Activated naive CD4-positive, alpha-beta T cell treated with anti-CD3 and anti-CD28 coated beads, Interleukin-2, amount 50 U/mL, for 72 hours (primary cell): ENCODE measurements around the gene EIF2B2. TPM values are rescaled to one million over a fixed set of nuclear protein-coding genes. Genes with fewer than 3 reads are reported as not detected.
"Not testable (repeated sequence)": the region's sequence is repeated elsewhere in the genome, so short reads cannot be mapped to it uniquely, and the experiment has no call there.

Experiments used
- ATAC-seq, 2 donors: fragments of 150-1000 bp; cut with Tn5 transposase; 2 replicates each; pipeline ENCODE4 v1.10.0; 2021; ENCODE audit warnings: mild to moderate bottlenecking in 2 of 2, moderate library complexity in 2 of 2
- DNase-seq, 2 donors: peaks; one replicate each; pipeline ENCODE4 v3.0.0; 2021 to 2022; ENCODE audit warnings: low spot score in 2 of 2
- H3K27ac Mint-ChIP-seq, 2 donors: one replicate each; pipeline ENCODE4 v1.8.0; 2022; ENCODE audit warnings: mild to moderate bottlenecking in 2 of 2, mixed read lengths in 2 of 2
- H3K36me3 Mint-ChIP-seq, 2 donors: one replicate each; pipeline ENCODE4 v1.8.0; 2022; ENCODE audit warnings: mixed read lengths in 2 of 2
- H3K9me3 Mint-ChIP-seq, 2 donors: one replicate each; pipeline ENCODE4 v1.8.0; 2022; ENCODE audit warnings: mixed read lengths in 2 of 2
- total RNA-seq, 2 donors: library from RNA; stranded (reverse); gene quantifications; one replicate each; pipeline ENCODE4 v1.2.3, GENCODE V29; 2022

The EIF2B2 gene
- total RNA-seq, 2 donors from 2014 or later = 40.1 to 63.7 TPM

DNA sequence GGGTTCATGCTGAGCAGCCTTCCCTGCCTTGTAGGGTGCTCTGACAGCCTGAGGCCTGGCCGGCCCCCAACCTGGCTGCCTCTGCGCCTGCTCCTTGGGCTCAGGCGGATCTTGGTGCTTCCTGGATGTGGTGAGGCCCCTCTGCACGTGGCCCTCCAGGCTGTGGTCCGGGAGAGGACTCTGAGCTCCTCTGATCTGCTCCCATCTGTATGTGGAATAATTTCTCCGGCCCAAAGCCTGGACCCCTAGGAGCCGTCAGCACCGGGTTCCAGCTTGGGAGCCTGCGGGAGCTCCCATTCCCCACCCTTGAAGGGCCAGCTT lies 21.3 kb upstream of the EIF2B2 start:
- no peaks in the 10 kb centered on the region for H3K9me3 Mint-ChIP-seq
- peak overlapping the region in 1 of 2 donors; percentile 44 for H3K27ac Mint-ChIP-seq
- DNase-seq (no peak), ATAC-seq (no peak)
- H3K36me3 Mint-ChIP-seq = no peaks in the 10 kb centered on the region

DNA sequence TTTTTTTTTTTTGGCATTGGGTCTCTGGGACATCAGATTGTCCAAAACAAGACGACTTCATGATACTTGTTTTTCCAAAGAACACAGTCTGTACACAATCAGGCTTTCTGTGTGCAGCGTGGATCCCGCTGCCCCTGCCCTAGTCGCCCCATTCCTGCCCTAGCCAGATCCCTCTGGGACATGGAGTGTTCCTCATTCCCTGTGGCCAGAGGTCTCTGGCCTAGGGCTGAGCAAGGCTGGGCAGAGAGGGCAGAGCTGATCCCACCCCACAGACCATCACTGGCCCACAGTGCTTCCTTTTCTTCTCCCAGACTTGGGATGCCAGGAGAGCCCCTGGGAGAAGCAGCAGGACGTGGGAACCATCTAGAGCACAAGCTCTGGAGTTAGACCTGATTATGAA lies 20.9 kb upstream of the EIF2B2 start:
- no peaks in the 10 kb centered on the region for H3K36me3 Mint-ChIP-seq
- ATAC-seq = no peak
- no peaks in the 10 kb centered on the region for H3K9me3 Mint-ChIP-seq
- peak overlapping the region in 1 of 2 donors; percentile 44 for H3K27ac Mint-ChIP-seq
- DNase-seq = no peak

DNA sequence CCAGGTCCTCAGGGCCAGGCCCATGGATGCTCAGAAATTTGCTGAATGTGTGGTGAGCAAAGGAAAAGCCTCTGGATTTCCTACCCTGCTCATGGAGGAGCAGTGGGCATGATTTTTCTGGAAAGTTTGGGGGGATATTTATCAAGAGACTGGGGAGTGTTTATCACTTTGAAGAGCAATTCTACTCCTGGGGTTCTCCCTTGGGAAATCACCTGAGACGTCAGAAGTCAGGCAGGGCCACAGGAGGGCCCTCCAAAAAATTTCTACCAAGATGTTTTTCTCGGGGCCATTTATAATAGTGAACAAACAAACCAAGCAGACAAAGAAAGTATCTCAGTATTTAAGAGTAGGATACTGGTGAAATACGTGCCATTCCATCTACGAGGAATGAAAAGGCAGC lies 20.1 kb upstream of the EIF2B2 start:
- Mint-ChIP-seq H3K27ac (peak overlapping the region in 1 of 2 donors; percentile 73), H3K36me3 (no peaks in the 10 kb centered on the region), H3K9me3 (no peaks in the 10 kb centered on the region)
- ATAC-seq (no peak), DNase-seq (no peak)

DNA sequence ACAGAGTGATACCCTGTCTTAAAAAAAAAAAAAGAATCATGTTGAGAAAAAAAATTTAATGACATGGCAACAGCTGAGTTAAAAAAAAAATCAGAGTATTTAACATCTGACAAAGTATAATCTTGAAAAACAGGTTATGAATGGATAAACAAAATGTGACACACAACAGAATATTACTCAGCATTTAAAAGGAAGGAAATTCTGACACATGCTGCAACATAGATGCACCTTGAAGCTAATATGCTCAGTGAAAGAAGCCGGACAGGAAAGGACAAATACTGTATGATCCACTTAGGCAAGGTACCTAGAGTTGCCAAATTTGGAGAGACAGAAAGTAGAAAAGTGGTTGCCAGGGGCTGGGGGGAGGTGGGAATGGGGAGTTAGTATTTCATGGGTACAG lies 19.4 kb upstream of the EIF2B2 start:
- no peaks in the 10 kb centered on the region for H3K9me3 Mint-ChIP-seq
- peak overlapping the region in 1 of 2 donors; percentile 79 for H3K27ac Mint-ChIP-seq
- no peaks in the 10 kb centered on the region for H3K36me3 Mint-ChIP-seq
- DNase-seq (no peak), ATAC-seq (no peak)

DNA sequence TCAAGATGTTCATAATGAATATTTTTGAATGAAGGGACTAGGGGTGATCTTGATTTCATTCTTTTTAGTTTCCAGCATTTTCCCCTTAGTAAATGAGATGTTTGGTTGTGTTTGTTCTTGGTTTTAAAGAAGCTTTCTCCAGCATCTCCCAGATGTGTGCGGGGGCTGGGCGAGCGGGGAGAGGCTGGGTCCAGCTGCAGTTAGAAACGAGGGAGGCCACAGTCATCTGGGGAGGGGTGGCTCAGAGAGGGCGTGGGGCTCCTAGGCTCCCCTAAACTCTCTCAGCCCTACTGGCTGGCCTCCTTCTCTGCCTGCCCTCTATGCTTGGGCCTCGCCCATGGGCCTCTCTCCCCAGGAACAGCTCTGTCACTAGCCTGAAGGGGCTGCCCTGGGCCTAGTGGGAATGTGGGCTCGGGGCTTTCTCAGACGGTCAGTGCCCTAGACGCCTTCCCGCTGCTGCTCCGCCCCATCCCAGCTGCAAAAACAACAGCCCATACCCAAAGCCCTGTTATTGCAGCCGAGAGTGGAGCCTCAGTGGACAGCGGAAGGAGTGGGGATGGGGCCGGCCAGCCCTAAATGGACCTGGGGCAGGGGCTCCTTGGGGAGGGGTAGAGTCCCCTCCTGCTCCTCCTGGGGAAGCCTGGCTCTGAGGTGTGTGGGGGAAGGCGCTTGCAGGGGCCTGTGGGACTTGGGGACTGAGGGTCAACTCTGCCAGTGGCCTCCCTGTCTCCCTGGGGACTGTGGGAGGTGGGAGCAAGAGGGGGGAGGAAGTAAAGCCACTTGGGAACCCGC lies 18.3 kb upstream of the EIF2B2 start:
- H3K36me3 Mint-ChIP-seq = no peaks in the 10 kb centered on the region
- H3K27ac Mint-ChIP-seq = no peak overlapping the region
- DNase-seq (no peak), ATAC-seq (no peak)
- H3K9me3 Mint-ChIP-seq = no peaks in the 10 kb centered on the region

DNA sequence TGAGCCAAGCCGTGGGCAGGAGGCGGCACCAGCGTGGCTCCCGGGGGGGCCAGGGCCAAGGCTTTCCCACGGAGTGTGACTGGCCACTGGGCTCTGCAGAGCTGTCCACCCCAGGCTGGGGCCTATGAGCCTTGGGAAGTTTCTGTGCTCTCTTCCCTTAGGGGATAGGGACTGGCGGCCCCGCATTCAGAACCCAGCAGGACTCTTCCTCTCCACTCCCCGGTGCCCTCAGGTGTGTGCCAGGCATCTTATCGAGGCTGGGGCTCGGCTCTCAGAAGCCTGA lies 17.8 kb upstream of the EIF2B2 start:
- H3K27ac Mint-ChIP-seq = no peak overlapping the region
- no peaks in the 10 kb centered on the region for H3K36me3 Mint-ChIP-seq
- DNase-seq (no peak), ATAC-seq (no peak)
- H3K9me3 Mint-ChIP-seq = no peaks in the 10 kb centered on the region

DNA sequence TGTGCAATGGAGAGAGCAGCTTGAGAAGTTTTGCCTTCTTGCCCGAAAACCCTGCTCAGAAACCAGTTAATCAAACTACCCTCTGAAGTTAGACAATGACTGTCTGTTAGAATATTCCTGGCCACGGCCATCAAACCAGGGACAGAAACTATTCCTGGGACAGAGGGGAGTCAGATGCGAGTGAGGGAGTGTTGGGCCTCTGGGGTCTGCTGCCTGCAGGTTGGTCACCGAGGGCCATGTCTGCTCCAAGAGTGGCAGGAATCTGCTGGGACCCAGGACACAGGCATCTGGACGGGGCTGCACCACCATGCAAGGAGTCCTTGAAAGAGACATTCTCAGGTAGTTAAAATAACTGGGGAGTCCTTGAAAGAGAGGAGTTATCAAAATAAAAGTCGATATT lies 16.9 kb upstream of the EIF2B2 start:
- H3K27ac Mint-ChIP-seq = no peak overlapping the region
- DNase-seq (no peak), ATAC-seq (no peak)
- H3K36me3 Mint-ChIP-seq = no peaks in the 10 kb centered on the region
- no peaks in the 10 kb centered on the region for H3K9me3 Mint-ChIP-seq

DNA sequence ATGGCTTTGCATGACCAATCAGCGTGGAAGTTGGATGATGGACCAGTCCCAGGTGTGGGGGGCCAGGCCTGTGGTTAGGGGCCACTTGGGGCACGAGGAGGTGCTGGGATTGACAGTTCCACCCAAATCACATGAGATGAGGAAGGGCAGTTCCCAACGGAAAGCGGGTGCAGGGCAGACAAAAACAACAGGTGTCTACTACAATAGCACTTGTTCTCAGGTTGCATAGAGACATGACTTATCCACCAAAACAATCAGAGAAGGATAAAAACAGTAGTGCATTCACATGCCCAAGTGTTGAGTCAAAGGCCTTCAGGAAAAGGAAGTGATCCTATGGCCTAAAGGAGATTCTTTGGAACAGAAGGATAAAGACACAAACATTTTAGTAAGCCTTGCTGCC lies 14.6 kb upstream of the EIF2B2 start:
- DNase-seq (no peak), ATAC-seq (no peak)
- no peaks in the 10 kb centered on the region for H3K36me3 Mint-ChIP-seq
- no peak overlapping the region for H3K27ac Mint-ChIP-seq
- H3K9me3 Mint-ChIP-seq = no peaks in the 10 kb centered on the region

DNA sequence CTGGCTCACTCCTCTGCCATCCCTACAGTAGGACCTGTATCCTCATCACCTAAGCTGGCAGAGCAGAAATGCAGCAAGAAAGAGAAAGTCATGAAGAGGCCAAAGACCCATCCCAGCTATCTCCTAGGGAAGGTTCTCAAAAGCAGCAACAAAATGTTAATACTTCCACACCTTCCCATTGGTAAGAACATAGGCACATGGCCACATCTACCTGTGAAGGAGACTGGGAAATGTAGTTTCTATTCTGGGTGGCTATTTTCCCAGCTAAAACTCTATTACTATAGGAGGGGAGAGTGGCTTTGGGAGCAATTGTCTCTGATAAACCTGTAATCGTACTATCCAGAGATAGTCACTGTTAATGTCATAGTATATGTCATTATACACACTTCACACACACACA lies 13.7 kb upstream of the EIF2B2 start:
- no peaks in the 10 kb centered on the region for H3K9me3 Mint-ChIP-seq
- DNase-seq = no peak
- H3K36me3 Mint-ChIP-seq = no peaks in the 10 kb centered on the region
- no peak for ATAC-seq
- H3K27ac Mint-ChIP-seq = no peak overlapping the region

DNA sequence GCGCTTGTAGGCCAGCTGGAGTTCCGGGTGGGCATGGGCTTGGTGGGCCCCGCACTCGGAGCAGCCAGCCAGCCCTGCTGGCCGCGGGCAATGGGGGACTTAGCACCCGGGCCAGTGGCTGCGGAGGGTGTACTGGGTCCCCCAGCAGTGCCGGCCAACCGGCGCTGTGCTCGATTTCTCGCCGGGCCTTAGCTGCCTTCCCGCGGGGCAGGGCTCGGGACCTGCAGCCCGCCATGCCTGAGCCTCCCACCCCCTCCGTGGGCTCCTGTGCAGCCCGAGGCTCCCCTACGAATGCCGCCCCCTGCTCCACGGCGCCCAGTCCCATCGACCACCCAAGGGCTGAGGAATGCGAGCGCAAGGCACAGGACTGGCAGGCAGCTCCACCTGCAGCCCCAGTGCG lies 8.5 kb upstream of the EIF2B2 start:
- not testable (repeated sequence) for H3K36me3 Mint-ChIP-seq, H3K27ac Mint-ChIP-seq

DNA sequence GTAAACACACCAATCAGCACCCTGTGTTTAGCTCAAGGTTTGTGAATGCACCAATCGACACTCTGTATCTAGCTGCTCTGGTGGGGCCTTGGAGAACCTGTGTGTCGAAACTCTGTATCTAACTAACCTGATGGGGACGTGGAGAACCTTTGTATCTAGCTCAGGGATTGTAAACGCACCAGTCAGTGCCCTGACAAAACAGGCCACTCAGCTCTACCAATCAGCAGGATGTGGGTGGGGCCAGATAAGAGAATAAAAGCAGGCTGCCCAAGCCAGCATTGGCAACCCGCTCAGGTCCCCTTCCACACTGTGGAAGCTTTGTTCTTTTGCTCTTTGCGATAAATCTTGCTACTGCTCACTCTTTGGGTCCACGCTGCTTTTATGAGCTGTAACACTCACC lies 6.9 kb upstream of the EIF2B2 start:
- not testable (repeated sequence) for H3K36me3 Mint-ChIP-seq, H3K27ac Mint-ChIP-seq, H3K9me3 Mint-ChIP-seq, DNase-seq, ATAC-seq

More for the DNA sequence above, 8.5 kb upstream of the EIF2B2 start:
- not testable (repeated sequence) for DNase-seq, H3K9me3 Mint-ChIP-seq, ATAC-seq

DNA sequence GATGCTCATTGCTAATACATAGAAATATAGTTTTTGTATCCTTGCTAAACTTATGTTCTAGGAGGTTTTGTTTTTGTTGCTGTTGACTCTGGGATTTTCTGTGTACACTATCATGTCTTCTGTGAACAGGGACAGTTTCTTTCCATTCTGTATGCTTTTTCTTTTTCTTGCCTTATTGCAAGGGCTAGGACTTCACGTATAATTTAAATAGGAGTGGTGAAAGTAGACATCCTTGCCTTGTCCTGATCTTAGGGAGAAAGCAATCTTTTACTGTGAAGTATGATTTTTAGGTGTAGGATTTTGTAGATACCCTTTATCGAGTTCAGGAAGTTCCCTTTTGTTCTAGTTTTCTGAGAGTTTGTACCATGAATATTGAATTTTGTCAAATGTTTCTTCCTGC lies 1.5 kb upstream of the EIF2B2 start:
- no peak for ATAC-seq
- Mint-ChIP-seq H3K36me3 (peaks cover 27 to 34% of the 10 kb centered on the region in 2 donors), H3K27ac (peak overlapping the region in 1 of 2 donors; percentile 95), H3K9me3 (no peaks in the 10 kb centered on the region)
- DNase-seq = no peak

DNA sequence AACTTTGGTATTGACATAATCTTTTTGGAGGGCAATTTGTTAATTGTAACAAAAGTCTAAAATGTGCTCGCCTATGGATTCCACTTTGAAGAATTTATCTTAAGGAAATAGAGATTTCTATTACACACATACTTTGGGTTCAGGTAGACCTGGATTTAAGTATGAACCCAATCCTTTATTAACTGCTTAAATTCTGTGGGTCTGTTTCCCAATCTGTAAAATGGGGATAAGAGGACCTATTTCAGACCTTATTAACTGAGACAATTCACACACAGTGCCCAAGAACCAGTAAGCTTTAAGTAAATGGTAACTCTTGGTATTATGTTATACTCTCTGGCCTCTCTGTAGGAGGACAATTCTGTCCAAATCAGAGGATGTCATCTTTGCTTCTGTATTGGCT lies 822 bp upstream of the EIF2B2 start:
- DNase-seq = no peak
- ATAC-seq = no peak
- no peaks in the 10 kb centered on the region for H3K9me3 Mint-ChIP-seq
- peaks cover 27 to 34% of the 10 kb centered on the region in 2 donors for H3K36me3 Mint-ChIP-seq
- H3K27ac Mint-ChIP-seq = peak overlapping the region; percentile 93 to 95

DNA sequence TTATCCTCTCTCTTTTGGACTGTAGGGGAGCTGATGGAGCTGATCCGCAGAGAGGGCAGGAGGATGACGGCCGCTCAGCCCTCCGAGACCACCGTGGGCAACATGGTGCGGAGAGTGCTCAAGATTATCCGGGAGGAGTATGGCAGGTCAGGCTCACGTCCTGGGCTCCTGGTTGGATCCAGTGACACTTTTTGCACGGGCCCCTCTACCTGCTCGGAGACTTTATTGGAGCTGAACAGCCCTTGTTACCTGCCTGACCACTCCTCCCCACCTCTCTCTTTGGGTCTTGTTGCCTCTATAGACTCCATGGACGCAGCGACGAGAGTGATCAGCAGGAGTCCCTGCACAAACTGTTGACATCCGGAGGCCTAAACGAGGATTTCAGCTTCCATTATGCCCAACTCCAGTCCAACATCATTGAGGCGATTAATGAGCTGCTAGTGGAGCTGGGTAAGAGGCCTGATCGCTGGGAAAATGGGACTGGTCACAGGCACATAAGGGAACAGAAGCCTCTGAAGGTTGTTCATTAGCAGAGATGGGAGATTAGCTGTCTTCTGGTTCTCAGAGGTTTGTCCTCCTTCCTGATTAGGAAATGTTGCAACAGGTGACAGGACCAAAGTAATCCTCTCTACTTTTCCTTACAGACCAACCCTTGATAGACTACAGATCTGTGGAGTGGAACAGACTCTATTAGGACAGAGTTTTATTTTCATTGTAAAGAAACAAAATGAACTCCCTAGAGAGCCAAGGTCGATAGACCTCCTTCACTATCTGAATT lies 718 bp downstream of the EIF2B2 start:
- ATAC-seq (no peak), DNase-seq (no peak)
- Mint-ChIP-seq H3K9me3 (no peaks in the 10 kb centered on the region), H3K27ac (peak overlapping the region; percentile 93 to 95), H3K36me3 (peaks cover 28 to 43% of the 10 kb centered on the region in 2 donors)

DNA sequence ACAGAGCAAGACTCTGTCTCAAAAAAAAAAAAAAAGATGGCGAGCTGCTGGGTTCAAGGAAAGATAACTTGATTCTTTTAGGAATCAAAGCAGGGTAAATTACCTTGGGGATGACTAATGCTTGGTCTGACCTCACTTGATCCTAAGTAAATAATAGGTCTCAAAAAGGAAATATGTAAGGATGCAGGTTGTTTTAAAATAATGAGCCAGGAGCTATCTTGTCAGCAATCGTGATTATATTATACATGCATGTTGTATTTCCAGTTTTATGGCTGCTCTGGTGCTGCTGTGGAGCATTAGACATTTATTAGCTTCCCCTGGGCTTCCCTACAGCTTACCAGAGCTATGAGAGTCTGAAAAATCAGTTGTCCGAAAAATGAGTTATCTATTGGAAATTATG lies 2.6 kb downstream of the EIF2B2 start:
- no peaks in the 10 kb centered on the region for H3K9me3 Mint-ChIP-seq
- H3K36me3 Mint-ChIP-seq = peaks cover 38 to 48% of the 10 kb centered on the region in 2 donors
- no peak overlapping the region for H3K27ac Mint-ChIP-seq
- ATAC-seq = no peak
- no peak for DNase-seq

DNA sequence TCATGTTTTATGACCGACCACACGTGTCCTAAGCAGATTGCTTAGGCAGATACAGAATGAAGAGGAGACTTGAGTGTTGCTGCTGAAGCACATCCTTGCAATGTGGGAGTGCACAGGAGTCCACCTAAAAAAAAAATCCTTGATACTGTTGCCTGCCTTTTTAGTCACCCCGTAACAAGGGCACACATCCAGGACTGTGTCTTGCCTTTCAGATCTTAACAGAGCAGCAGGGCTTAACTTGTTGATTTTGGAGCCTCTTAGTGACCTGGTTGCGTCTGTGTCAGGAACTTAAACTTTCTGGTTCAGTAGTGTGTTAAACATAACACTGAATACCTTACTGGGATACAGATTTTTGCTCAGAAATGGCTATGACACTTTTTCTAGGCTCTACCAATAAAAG lies 6.5 kb downstream of the EIF2B2 start:
- peaks cover 21 to 32% of the 10 kb centered on the region in 2 donors for H3K36me3 Mint-ChIP-seq

DNA sequence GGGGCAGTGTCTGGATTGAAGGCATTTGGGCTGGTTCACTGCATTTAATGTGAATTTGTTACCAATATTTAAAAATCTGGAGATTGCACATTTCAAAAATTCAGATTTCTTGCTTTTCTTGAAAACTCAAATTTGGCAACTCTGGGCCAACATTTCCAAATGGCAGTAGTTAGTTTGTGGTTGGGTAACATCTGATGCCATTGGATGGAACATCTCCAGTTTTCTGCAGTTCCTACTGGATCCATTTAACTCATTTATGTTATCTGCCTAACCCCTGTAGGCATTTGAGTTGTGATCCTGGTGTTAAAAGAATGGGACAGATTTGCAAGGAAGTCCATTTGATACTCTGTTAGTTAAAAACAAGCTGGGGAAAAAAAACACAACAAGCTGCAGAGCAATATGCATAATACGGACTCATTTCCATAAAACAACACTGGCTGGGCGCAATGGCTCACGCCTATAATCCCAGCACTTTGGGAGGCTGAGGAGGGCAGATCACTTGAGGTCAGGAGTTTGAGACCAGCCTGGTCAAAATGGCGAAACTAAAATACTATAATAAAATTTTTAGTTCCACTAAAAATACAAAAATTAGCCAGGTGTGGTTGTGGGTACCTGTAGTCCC lies 7.9 kb downstream of the EIF2B2 start:
- no peak for ATAC-seq
- no peaks in the 10 kb centered on the region for H3K9me3 Mint-ChIP-seq
- H3K27ac Mint-ChIP-seq = peak overlapping the region in 1 of 2 donors; percentile 59
- DNase-seq = no peak
- peaks cover 16 to 21% of the 10 kb centered on the region in 2 donors for H3K36me3 Mint-ChIP-seq

More for the DNA sequence above, 6.5 kb downstream of the EIF2B2 start:
- ATAC-seq = no peak
- DNase-seq = no peak
- no peak overlapping the region for H3K27ac Mint-ChIP-seq
- H3K9me3 Mint-ChIP-seq = no peaks in the 10 kb centered on the region
